Measurements from ENCODE around the gene NATD1.

NATD1 gene, protein sequence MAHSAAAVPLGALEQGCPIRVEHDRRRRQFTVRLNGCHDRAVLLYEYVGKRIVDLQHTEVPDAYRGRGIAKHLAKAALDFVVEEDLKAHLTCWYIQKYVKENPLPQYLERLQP

GRCh38 chr17:21252796-21253645 lies at the start of gene NATD1:
TSS of gene NATD1 (minus strand) at chr17:21253410. CDS start at chr17:21253264, 146 bp downstream.
- Histone ChIP-seq H3K4me1 (ENCODE audit: control insufficient read depth, insufficient read depth, low read length) (peaks cover 3% of the 10 kb centered on the region), H3K9ac (ENCODE audit: low read length) (peak within 1 kb of the TSS; percentile 30), H3K4me3 (ENCODE audit: low read length) (peak within 1 kb of the TSS; percentile 70), H3K27me3 (ENCODE audit: control insufficient read depth, insufficient read depth, low read length) (no peaks in the 10 kb centered on the region), H3K27ac (ENCODE audit: low read depth, low read length) (peak within 1 kb of the TSS; percentile 76), H3K36me3 (ENCODE audit: control insufficient read depth, insufficient read depth, low read length) (no peaks in the 10 kb centered on the region)

DNA sequence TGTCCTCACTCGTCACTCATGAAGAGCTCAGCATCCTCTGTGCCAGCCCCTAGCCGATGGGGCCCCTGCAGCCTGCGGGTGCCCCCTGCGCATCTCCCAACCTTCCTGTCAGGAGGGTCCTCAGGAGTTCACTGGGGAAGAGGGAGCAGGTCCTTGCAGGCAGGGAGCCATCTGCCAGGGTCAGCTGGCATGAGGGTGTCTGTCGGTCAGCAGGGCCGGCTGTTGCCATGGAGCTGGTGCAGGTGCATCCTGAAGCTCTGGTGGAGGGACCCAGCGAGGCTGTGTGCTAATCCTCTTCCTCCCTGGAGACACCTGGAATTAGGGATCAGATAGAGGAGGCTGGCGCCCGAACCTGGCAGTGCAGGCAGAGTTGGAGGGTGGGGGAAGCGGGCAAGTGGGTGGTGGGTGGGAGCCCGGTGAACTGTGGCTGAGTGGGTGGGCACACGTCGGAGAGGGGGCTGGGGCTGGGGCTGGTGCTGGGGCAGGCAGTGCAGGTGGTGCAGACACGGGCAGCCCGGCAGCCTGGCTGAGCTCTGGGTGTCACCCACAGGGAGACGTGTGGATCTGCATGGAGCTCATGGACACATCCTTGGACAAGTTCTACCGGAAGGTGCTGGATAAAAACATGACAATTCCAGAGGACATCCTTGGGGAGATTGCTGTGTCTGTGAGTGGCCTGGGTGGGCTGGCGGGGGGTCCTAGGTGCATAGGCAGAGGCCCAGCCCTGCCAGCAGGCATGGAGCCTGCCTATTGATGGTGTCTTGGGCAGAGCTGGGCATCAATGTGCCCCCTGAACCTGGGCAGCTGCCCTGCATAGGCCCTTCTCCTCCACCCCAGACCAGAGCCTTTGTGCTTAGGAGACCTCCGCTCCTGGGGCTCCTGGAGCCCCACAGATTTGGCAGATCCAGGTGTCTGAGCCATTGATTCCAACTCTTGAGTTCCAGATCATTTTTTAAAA lies 48.7 kb upstream of the NATD1 start:
- Histone ChIP-seq H3K36me3 (ENCODE audit: control insufficient read depth, insufficient read depth, low read length) (peaks cover 38% of the 10 kb centered on the region), H3K27ac (ENCODE audit: low read depth, low read length) (no peak overlapping the region), H3K4me3 (ENCODE audit: low read length) (no peak overlapping the region)

DNA sequence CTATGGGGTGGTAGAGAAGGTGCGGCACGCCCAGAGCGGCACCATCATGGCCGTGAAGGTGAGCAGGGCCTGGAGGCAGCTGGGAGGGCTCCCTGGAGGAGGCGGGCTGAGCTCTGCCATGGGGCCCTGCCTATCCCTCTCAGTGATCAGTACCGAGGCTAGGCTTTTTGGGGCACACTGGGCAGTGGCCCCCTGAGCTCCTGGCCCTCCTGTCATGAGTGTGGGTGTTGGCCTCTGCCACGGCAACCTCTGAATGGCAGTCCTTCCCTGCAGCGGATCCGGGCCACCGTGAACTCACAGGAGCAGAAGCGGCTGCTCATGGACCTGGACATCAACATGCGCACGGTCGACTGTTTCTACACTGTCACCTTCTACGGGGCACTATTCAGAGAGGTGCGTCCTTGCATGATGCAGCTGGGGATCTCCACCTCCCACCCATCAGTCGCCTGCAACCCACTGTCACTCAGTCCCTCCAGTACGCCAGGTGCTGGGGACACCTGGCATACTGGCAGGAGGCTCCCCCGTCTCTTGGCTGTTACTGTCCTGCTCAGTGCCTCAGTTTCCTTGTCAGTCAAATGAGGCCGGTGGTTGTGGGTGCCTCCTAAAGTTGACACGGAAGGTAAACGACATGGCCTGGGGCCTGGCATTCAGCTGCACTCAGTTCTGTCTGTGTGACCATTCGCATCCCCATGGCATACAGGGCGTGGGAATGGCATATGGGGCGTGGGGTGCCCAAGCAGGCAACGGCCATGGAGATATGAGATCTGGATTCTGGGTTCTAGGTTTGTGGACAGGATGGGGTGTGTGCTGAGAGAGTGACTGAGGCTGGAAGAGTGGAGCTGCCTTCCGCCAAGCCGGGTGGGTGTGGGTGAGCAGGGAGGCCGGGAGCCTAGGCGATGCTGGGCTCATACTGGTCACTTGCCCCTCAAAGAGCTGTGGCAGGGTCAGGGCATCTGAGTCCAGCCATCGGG lies 47.7 kb upstream of the NATD1 start:
- Histone ChIP-seq H3K36me3 (ENCODE audit: control insufficient read depth, insufficient read depth, low read length) (peaks cover 38% of the 10 kb centered on the region), H3K4me3 (ENCODE audit: low read length) (no peak overlapping the region), H3K9ac (ENCODE audit: low read length) (no peak overlapping the region), H3K27ac (ENCODE audit: low read depth, low read length) (no peak overlapping the region), H3K27me3 (ENCODE audit: control insufficient read depth, insufficient read depth, low read length) (no peaks in the 10 kb centered on the region), H3K4me1 (ENCODE audit: control insufficient read depth, insufficient read depth, low read length) (no peaks in the 10 kb centered on the region)

More for the DNA sequence above, 48.7 kb upstream of the NATD1 start:
- Histone ChIP-seq H3K4me1 (ENCODE audit: control insufficient read depth, insufficient read depth, low read length) (no peaks in the 10 kb centered on the region), H3K27me3 (ENCODE audit: control insufficient read depth, insufficient read depth, low read length) (no peaks in the 10 kb centered on the region), H3K9ac (ENCODE audit: low read length) (no peak overlapping the region)

DNA sequence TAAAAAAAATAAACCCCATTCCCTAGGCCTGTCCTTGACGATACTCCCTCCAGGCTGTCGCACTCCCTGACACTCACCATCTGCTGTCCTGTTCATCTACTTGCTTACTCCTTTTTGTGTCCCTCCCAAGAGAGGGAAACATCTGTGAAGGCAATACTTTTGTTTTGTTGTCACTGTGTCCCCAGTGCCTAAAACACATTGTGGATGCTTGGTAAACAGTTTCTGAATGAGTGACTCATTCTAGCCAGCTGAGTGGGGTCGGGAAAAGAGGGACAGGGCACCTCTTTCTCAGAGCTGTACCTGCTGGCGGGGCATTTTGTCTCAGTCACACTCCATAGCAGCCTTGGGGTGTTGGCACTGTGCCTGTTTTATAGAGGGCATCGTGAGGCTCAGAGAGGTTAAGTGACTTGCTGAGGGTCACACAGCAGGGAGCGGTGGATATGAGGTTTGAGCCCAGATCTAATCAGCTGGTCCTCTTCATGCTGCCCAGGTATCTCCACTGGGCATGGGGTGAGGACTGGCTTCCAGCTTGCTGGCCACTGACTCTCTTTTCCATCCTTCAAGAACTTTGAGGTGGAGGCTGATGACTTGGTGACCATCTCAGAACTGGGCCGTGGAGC lies 46.9 kb upstream of the NATD1 start:
- Histone ChIP-seq H3K36me3 (ENCODE audit: control insufficient read depth, insufficient read depth, low read length) (peaks cover 38% of the 10 kb centered on the region), H3K27ac (ENCODE audit: low read depth, low read length) (no peak overlapping the region), H3K4me3 (ENCODE audit: low read length) (no peak overlapping the region), H3K27me3 (ENCODE audit: control insufficient read depth, insufficient read depth, low read length) (no peaks in the 10 kb centered on the region), H3K9ac (ENCODE audit: low read length) (no peak overlapping the region), H3K4me1 (ENCODE audit: control insufficient read depth, insufficient read depth, low read length) (no peaks in the 10 kb centered on the region)

DNA sequence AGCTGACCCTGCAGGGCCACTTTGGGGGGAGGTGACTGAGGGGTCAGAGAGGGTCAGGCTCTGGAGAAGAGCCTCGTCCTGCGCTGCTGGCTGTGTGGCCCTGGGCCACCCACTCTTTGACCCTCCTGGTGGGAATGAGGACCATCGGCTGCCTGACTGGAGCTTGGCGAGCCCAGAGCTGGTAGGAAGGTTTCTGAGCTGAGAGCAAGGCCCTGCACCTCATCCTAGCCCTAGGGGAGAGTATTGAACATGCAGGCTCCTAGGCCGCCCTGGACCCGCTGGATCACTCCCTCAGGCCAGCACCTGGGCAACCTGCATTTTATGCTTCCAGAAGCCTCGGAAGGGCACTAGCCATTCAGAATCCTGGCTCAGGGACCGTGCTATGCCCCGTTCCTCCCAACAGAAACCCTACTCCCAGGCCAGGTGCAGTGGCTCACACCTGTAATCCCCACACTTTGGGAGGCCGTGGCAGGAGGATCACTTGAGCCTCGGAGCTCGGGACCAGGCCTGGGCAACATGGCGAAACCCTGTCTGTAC lies 45.8 kb upstream of the NATD1 start:
- H3K27me3 ChIP-seq (ENCODE audit: control insufficient read depth, insufficient read depth, low read length), result no peaks in the 10 kb centered on the region
- H3K9ac ChIP-seq (ENCODE audit: low read length), result no peak overlapping the region
- no peaks in the 10 kb centered on the region for H3K4me1 ChIP-seq (ENCODE audit: control insufficient read depth, insufficient read depth, low read length)
- H3K4me3 ChIP-seq (ENCODE audit: low read length), result no peak overlapping the region
- H3K27ac ChIP-seq (ENCODE audit: low read depth, low read length), result no peak overlapping the region
- peaks cover 35% of the 10 kb centered on the region for H3K36me3 ChIP-seq (ENCODE audit: control insufficient read depth, insufficient read depth, low read length)

DNA sequence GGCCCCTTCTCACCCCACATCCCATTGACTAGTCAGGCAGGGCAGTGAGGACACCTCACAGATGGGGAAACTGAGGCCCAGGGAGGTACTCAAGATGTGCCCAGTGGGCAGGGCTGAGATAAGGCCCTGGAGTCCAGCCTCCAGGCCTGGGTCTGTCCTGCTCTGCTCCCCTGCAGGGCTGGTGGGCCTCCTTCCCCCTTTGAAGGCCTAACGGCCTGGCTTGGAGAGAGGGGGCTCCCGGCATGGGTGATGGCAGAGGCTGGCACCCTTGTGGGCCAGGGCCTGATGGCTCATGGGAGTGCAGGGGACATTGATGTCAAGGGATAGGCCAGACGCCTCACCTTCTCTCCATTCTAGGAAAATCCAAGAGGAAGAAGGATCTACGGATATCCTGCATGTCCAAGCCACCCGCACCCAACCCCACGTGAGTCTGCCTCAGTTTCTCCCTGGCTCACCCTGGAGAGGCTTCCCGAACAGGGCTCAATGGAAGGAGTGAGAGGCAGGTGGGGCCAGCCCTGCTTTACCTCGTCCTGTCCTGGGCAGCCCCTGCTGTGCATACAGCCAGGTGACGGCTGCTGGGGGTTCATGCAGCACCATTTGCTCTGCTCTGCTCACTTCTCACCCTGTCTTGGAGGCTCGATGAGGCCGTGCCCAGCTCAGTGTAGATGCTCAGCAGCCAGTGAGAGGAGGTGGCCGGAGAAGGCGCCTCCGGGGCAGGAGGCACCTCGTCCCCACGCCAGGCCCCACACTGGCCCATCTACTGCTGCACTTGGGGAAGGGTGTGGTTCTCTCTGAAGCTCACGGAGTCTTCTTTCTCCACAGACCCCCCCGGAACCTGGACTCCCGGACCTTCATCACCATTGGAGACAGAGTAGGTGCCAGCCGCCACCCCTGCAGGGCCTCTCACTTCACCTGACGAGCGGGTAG lies 45.1 kb upstream of the NATD1 start:
- Histone ChIP-seq H3K9ac (ENCODE audit: low read length) (no peak overlapping the region), H3K27ac (ENCODE audit: low read depth, low read length) (no peak overlapping the region), H3K4me1 (ENCODE audit: control insufficient read depth, insufficient read depth, low read length) (no peaks in the 10 kb centered on the region), H3K36me3 (ENCODE audit: control insufficient read depth, insufficient read depth, low read length) (peaks cover 33% of the 10 kb centered on the region), H3K27me3 (ENCODE audit: control insufficient read depth, insufficient read depth, low read length) (no peaks in the 10 kb centered on the region), H3K4me3 (ENCODE audit: low read length) (no peak overlapping the region)

- Histone ChIP-seq H3K9ac (ENCODE audit: low read length) (no peak overlapping the region), H3K36me3 (ENCODE audit: control insufficient read depth, insufficient read depth, low read length) (peaks cover 27% of the 10 kb centered on the region), H3K27me3 (ENCODE audit: control insufficient read depth, insufficient read depth, low read length) (no peaks in the 10 kb centered on the region), H3K27ac (ENCODE audit: low read depth, low read length) (no peak overlapping the region), H3K4me3 (ENCODE audit: low read length) (no peak overlapping the region), H3K4me1 (ENCODE audit: control insufficient read depth, insufficient read depth, low read length) (no peaks in the 10 kb centered on the region)
Observed at GRCh38 chr17:21297597-21297996, 44.4 kb upstream of the NATD1 start.

- H3K9ac ChIP-seq (ENCODE audit: low read length), result no peak overlapping the region
- H3K36me3 ChIP-seq (ENCODE audit: control insufficient read depth, insufficient read depth, low read length), result peaks cover 23% of the 10 kb centered on the region
- no peaks in the 10 kb centered on the region for H3K27me3 ChIP-seq (ENCODE audit: control insufficient read depth, insufficient read depth, low read length)
- H3K4me1 ChIP-seq (ENCODE audit: control insufficient read depth, insufficient read depth, low read length), result no peaks in the 10 kb centered on the region
- H3K4me3 ChIP-seq (ENCODE audit: low read length), result no peak overlapping the region
- H3K27ac ChIP-seq (ENCODE audit: low read depth, low read length), result no peak overlapping the region
Observed at GRCh38 chr17:21297026-21297520, 43.9 kb upstream of the NATD1 start.

GRCh38 chr17:21296097-21297025 lies 43.2 kb upstream of the NATD1 start:
- Histone ChIP-seq H3K4me1 (ENCODE audit: control insufficient read depth, insufficient read depth, low read length) (no peaks in the 10 kb centered on the region), H3K27ac (ENCODE audit: low read depth, low read length) (no peak overlapping the region), H3K9ac (ENCODE audit: low read length) (no peak overlapping the region), H3K4me3 (ENCODE audit: low read length) (no peak overlapping the region), H3K27me3 (ENCODE audit: control insufficient read depth, insufficient read depth, low read length) (no peaks in the 10 kb centered on the region), H3K36me3 (ENCODE audit: control insufficient read depth, insufficient read depth, low read length) (peaks cover 20% of the 10 kb centered on the region)

Measured in rectal smooth muscle tissue (tissue), 1 donor.